HCT116 (cell line): ENCODE data around the gene CAPN15. TPM values are rescaled to one million over a fixed set of nuclear protein-coding genes. Genes with fewer than 3 reads are reported as not detected.

Experiments
- ATAC-seq: fragments of 200-7000 bp; cut with Tn5 transposase; 2 replicates; pipeline ENCODE4 v1.9.1; 2020; ENCODE audit warnings: mild to moderate bottlenecking, moderate library complexity
- BruUV-seq: library from RNA; stranded (reverse); fragments of 400-500 nt; replicated peaks from 2 replicates; lab custom pipeline; 2021; lab: Mats Ljungman, UMichigan
- CTCF ChIA-PET: fragments of 300-600 bp; sonication (Branson Sonifier 250); formaldehyde crosslinking; loops from one replicate; lab custom pipeline; 2021; ENCODE audit warnings: antibody characterized with exemption; lab: Charles Lee
- POLR2A ChIA-PET: fragments of 300-600, 350-600 bp; sonication (Branson Sonifier 250); formaldehyde crosslinking; loops from one replicate; lab custom pipeline; 2021; ENCODE audit warnings: antibody characterized with exemption; lab: Charles Lee
- RAD21 ChIA-PET, 2 experiments: fragments of 300-600 bp; sonication (Branson Sonifier 250); formaldehyde crosslinking; loops; one replicate each; lab custom pipeline; 2023; ENCODE audit warnings: low total read pairs in 2 of 2; ENCODE audit not compliant: uncharacterized antibody in 2 of 2, unreplicated experiment in 2 of 2, low non-redundant PET in 1 of 2; lab: Charles Lee
- DNase-seq: peaks from one replicate; pipeline ENCODE4 v3.0.0-alpha.2; 2010; ENCODE audit warnings: low read depth, low spot score
- H2AFZ ChIP-seq: fragments of 200-600 bp; shearing (Covaris generic), sonication (generic); 2 replicates; pipeline ENCODE4 v1.6.1; 2017; ENCODE audit warnings: low read depth, mixed run types, mixed read lengths, antibody characterized with exemption, low read length; ENCODE audit not compliant: poor library complexity, severe bottlenecking
- H3K27ac ChIP-seq: 2 replicates; pipeline ENCODE4 v1.5.1; 2012; ENCODE audit warnings: low read depth, low read length
- H3K27me3 ChIP-seq: fragments of 200-600 bp; sonication (generic); 2 replicates; pipeline ENCODE4 v1.6.1; 2016; ENCODE audit warnings: mixed run types, low read length, mixed read lengths; ENCODE audit not compliant: insufficient read depth
- H3K36me3 ChIP-seq, 2 experiments: fragments of 200-500 bp in 1 of 2; fragments of 200-600 bp in 1 of 2; sonication (Bioruptor generic) in 1 of 2; sonication (generic) in 1 of 2; 2 replicates each; pipeline versions ENCODE4 v1.5.1 to v1.6.1; 2014 to 2016; ENCODE audit warnings: low read length in 2 of 2, inconsistent platforms in 1 of 2, mixed read lengths in 1 of 2, mixed run types in 1 of 2; ENCODE audit not compliant: insufficient read depth in 2 of 2, control insufficient read depth in 1 of 2
- H3K4me1 ChIP-seq, 2 experiments: fragments of 200-600 bp in 1 of 2; sonication (generic) in 1 of 2; 2 replicates each; pipeline versions ENCODE4 v1.5.1 to v1.6.1; 2012 to 2017; ENCODE audit warnings: low read length in 2 of 2, inconsistent platforms in 1 of 2, mild to moderate bottlenecking in 1 of 2, mixed read lengths in 1 of 2, mixed run types in 1 of 2, moderate library complexity in 1 of 2; ENCODE audit not compliant: insufficient read depth in 2 of 2, control insufficient read depth in 1 of 2
- H3K4me2 ChIP-seq: fragments of 200-600 bp; sonication (generic); 2 replicates; pipeline ENCODE4 v1.6.1; 2017; ENCODE audit warnings: mixed run types, low read length, mixed read lengths
- H3K4me3 ChIP-seq, 2 experiments: fragments of 200-600 bp in 1 of 2; sonication (generic) in 1 of 2; replicated peaks in 1 of 2; 2 replicates each; pipeline ENCODE4 v1.5.1; 2011 to 2016; ENCODE audit warnings: low read length in 2 of 2, control low read depth in 1 of 2, low read depth in 1 of 2, mild to moderate bottlenecking in 1 of 2, mixed read lengths in 1 of 2, mixed run types in 1 of 2
- H3K79me2 ChIP-seq: fragments of 200-600 bp; sonication (generic); 2 replicates; pipeline ENCODE4 v1.6.1; 2017; ENCODE audit warnings: mild to moderate bottlenecking, mixed run types, low read length, moderate library complexity, mixed read lengths; ENCODE audit not compliant: insufficient read depth
- H3K9ac ChIP-seq: fragments of 200-600 bp; sonication (generic); 2 replicates; pipeline ENCODE4 v1.6.1; 2016; ENCODE audit warnings: low read length, mixed read lengths
- H3K9me2 ChIP-seq: fragments of 200-600 bp; sonication (generic), shearing (Covaris generic); 2 replicates; pipeline ENCODE4 v1.6.1; 2017; ENCODE audit warnings: mixed run types, mild to moderate bottlenecking, moderate library complexity; ENCODE audit not compliant: insufficient read depth
- H3K9me3 ChIP-seq, 2 experiments: fragments of 200-500 bp in 1 of 2; fragments of 200-600 bp in 1 of 2; sonication (Bioruptor generic) in 1 of 2; sonication (generic) in 1 of 2; 2 replicates each; pipeline ENCODE4 v1.6.1; 2014 to 2017; ENCODE audit warnings: low read length in 2 of 2, mixed read lengths in 2 of 2, inconsistent platforms in 1 of 2, low read depth in 1 of 2, mild to moderate bottlenecking in 1 of 2, mixed run types in 1 of 2, moderate library complexity in 1 of 2; ENCODE audit not compliant: control insufficient read depth in 1 of 2, insufficient read depth in 1 of 2
- H4K20me1 ChIP-seq: fragments of 200-600 bp; sonication (generic), shearing (Covaris generic); 2 replicates; pipeline ENCODE4 v1.6.1; 2017; ENCODE audit warnings: mixed run types, mild to moderate bottlenecking, moderate library complexity; ENCODE audit not compliant: insufficient read depth
- CBX3 ChIP-seq: IDR thresholded peaks from 2 replicates; pipeline ENCODE4 v1.6.1; 2012; ENCODE audit warnings: low read depth
- EGR1 ChIP-seq: IDR thresholded peaks from 2 replicates; pipeline ENCODE4 v1.6.1; 2012; ENCODE audit warnings: low read depth
- EZH2phosphoT487 ChIP-seq: fragments of 200-600 bp; IDR thresholded peaks from 2 replicates; pipeline ENCODE4 v1.6.1; 2018; ENCODE audit warnings: antibody characterized with exemption, borderline replicate concordance
- FOSL1 ChIP-seq: IDR thresholded peaks from 2 replicates; pipeline ENCODE4 v1.6.1; 2012; ENCODE audit warnings: low read depth
- POLR2A ChIP-seq: IDR thresholded peaks from 2 replicates; pipeline ENCODE4 v1.7.0; 2011; ENCODE audit warnings: borderline replicate concordance; ENCODE audit not compliant: insufficient read depth, insufficient read length; ENCODE audit errors: extremely low read depth
- RAD21 ChIP-seq: IDR thresholded peaks from 2 replicates; pipeline ENCODE4 v1.6.1; 2012; ENCODE audit warnings: low read depth, mild to moderate bottlenecking
- SIN3A ChIP-seq: IDR thresholded peaks from 2 replicates; pipeline ENCODE4 v1.6.1; 2012; ENCODE audit warnings: low read depth
- SRF ChIP-seq: IDR thresholded peaks from 2 replicates; pipeline ENCODE4 v1.6.1; 2012; ENCODE audit warnings: low read depth
- TCF7L2 ChIP-seq: IDR thresholded peaks from 2 replicates; pipeline ENCODE4 v1.7.0; 2011; ENCODE audit warnings: borderline replicate concordance, inconsistent platforms; ENCODE audit not compliant: insufficient read depth, insufficient read length; ENCODE audit errors: extremely low read depth
- YY1 ChIP-seq: IDR thresholded peaks from 2 replicates; pipeline ENCODE4 v1.6.1; 2011; ENCODE audit warnings: low read length, low read depth, moderate library complexity, mild to moderate bottlenecking; ENCODE audit not compliant: insufficient replicate concordance; ENCODE audit errors: extremely low read depth
- ZNF274 ChIP-seq: fragments of 200-500 bp; sonication (Bioruptor generic); IDR thresholded peaks from 2 replicates; pipeline ENCODE4 v1.6.1; 2014; ENCODE audit warnings: mild to moderate bottlenecking, low read depth, low read length, inconsistent platforms
- intact Hi-C: fragments of 100-400 bp; cut with micrococcal nuclease; formaldehyde crosslinking; loops from 2 replicates; pipeline ENCODE4 v1.10.0; 2022
- total RNA-seq: library from RNA; stranded (reverse); gene quantifications from one replicate; pipeline ENCODE4 v1.2.1, GENCODE V29; 2021; ENCODE audit not compliant: unreplicated experiment
- TF ChIP-seq, protein P1 (sequence below): IDR thresholded peaks from 2 replicates; pipeline ENCODE4 v1.6.1; 2012
- TF ChIP-seq, protein P2 (sequence below): IDR thresholded peaks from 2 replicates; pipeline ENCODE4 v1.6.1; 2012; ENCODE audit warnings: low read depth

Gene CAPN15
- total RNA-seq, 1 experiment from 2014 or later: 39.0 TPM

DNA sequence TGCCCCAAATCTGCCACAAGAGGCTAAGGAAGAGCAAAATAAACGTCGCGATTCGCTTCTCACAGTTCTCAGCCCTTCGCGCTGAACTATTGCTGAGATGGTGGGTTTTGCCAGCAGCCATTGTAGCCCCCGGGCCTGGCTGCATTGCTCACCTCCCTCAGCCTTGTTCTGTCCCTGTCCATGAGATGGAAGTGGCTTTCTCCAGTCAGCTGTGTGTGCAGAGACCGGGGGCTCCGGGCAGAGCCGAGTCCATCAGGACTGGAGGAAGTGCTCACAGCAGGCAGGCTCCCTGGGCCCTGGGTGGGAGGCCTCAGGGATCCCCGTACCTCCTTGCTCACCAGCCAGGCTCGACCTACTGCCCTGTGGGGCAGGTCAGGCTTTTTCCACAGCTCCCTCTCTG lies 27.6 kb upstream of the CAPN15 start:
- no peak overlapping the region for H3K4me2 ChIP-seq
- no peaks in the 10 kb centered on the region for H3K27me3 ChIP-seq
- no peaks in the 10 kb centered on the region for H3K9me3 ChIP-seq
- ChIA-PET RAD21 (no interaction called here), CTCF (no interaction called here), POLR2A (no interaction called here)
- H3K9me2 ChIP-seq: no peaks in the 10 kb centered on the region
- no peak overlapping the region for H3K9ac ChIP-seq
- TF ChIP-seq FOSL1 (no peak), POLR2A (no peak), ZNF274 (no peak), SIN3A (no peak), EGR1 (no peak), YY1 (no peak), SRF (no peak), EZH2phosphoT487 (no peak), CBX3 (no peak), TCF7L2 (no peak), RAD21 (no peak)
- TF ChIP-seq, protein P1, sequence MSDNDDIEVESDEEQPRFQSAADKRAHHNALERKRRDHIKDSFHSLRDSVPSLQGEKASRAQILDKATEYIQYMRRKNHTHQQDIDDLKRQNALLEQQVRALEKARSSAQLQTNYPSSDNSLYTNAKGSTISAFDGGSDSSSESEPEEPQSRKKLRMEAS: no peak
- TF ChIP-seq, protein P2, sequence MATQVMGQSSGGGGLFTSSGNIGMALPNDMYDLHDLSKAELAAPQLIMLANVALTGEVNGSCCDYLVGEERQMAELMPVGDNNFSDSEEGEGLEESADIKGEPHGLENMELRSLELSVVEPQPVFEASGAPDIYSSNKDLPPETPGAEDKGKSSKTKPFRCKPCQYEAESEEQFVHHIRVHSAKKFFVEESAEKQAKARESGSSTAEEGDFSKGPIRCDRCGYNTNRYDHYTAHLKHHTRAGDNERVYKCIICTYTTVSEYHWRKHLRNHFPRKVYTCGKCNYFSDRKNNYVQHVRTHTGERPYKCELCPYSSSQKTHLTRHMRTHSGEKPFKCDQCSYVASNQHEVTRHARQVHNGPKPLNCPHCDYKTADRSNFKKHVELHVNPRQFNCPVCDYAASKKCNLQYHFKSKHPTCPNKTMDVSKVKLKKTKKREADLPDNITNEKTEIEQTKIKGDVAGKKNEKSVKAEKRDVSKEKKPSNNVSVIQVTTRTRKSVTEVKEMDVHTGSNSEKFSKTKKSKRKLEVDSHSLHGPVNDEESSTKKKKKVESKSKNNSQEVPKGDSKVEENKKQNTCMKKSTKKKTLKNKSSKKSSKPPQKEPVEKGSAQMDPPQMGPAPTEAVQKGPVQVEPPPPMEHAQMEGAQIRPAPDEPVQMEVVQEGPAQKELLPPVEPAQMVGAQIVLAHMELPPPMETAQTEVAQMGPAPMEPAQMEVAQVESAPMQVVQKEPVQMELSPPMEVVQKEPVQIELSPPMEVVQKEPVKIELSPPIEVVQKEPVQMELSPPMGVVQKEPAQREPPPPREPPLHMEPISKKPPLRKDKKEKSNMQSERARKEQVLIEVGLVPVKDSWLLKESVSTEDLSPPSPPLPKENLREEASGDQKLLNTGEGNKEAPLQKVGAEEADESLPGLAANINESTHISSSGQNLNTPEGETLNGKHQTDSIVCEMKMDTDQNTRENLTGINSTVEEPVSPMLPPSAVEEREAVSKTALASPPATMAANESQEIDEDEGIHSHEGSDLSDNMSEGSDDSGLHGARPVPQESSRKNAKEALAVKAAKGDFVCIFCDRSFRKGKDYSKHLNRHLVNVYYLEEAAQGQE: no peak
- no TSS peak for BruUV-seq
- ATAC-seq (no peak), DNase-seq (no peak)
- no peak overlapping the region for H2AFZ ChIP-seq
- no peak overlapping the region for H3K27ac ChIP-seq
- H3K4me3 ChIP-seq: no peak overlapping the region
- no peaks in the 10 kb centered on the region for H3K36me3 ChIP-seq
- H3K79me2 ChIP-seq: no peaks in the 10 kb centered on the region
- no peaks in the 10 kb centered on the region; a peak in 1 of 4 replicates for H3K4me1 ChIP-seq
- intact Hi-C loops: loop anchor here (10.0 kb wide), 1 partner anchor 105 kb away; the partner anchor contains the start of gene NME4
- no peaks in the 10 kb centered on the region for H4K20me1 ChIP-seq
